GM15510 (cell line): ENCODE measurements around the gene TSKU.

ENCODE experiments used
- POLR2A ChIP-seq: IDR thresholded peaks from 3 replicates; pipeline ENCODE4 v1.6.1; 2011; ENCODE audit warnings: borderline replicate concordance; ENCODE audit not compliant: insufficient read length; ENCODE audit errors: extremely low read depth

The TSKU gene

DNA sequence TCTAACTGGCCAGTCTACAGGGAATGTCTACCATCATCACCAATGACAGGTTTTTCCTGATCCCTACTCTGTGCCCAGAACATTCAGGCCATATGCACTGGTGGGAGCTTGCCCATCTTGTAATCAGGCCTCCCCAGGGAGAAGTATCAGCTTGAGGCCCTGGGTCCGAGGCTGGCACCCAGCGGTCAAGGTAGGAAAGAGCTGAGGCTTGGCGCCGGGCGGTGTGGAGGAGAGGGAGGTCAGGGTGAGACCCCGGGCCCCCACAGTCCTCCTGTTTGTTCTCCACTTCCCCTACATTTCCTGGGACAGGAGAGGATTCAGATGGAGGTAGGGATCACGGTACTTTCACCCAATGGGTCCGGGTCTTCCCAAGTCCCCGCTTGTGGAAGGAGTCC is 15.5 kb downstream of the TSKU start:
- TF ChIP-seq POLR2A: no peak

DNA sequence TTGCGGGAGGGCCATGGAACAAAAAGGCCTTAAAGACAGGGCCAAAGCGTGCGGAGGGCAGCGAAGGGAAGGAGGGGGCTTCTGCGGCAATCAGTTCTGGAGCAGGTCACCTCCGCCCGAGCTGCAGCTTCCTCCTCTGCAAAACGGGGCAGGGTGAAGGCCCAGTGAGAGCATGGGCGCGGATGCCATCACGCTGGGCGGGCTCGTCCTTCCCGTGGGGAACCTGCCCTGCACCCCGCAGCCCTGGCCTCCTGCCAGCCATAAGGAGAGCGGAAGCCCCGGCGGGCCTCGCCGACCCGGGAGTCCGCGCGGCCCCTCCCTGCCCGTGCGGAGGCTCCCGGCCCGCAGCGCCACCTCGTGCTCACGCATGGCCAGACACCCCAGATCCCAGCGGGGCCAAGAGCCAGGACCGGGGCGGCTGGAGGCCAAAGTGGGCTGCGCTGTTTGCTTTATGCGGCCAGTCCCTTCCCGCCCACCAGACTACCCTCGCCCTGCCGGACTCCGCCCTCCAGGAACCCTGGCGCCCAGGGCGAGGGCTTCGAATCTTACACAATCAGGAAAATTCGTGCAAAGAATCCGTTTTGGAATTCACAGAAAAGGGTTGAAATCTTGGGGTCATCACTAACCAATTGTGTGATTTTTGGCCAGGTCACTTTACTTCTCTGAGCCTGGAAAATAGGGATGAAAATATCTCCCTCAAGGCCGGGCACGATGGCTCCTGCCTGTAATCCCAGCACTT is 16.1 kb downstream of the TSKU start:
- TF ChIP-seq POLR2A: no peak

DNA sequence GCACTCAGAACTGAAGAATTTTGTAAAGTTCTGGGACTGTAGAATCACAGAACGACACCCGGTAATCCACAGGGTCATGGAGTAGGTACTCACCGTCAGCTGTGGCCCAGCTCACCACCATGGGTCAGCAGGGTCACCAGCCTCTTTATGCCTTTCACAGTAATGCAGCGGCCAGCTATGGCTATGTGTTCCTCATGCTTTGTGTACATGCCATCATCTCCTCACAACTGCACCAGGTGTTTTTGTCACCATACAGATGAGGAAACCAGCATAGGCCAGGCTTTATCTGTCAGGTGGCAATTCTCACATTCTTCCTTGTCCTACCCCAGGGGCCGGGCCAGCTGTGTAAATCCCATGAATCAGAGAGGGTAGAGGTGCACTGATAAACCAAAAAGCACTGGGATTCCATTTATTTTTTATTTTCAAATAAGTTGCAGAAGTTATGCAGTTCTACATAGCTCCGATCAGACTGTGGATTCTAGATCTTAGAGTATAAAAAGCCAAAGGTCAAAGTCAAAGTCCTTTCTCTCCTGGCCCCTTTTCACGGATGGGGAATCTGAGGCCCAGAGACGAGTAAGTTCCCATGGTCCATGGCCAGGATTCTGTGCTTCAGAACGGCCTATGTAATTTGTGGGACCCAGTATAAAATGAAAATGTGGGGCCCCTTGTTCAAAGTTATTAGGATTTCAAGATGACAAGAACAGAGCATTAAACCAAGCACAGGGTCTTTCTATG is 17.5 kb downstream of the TSKU start:
- TF ChIP-seq POLR2A: no peak

DNA sequence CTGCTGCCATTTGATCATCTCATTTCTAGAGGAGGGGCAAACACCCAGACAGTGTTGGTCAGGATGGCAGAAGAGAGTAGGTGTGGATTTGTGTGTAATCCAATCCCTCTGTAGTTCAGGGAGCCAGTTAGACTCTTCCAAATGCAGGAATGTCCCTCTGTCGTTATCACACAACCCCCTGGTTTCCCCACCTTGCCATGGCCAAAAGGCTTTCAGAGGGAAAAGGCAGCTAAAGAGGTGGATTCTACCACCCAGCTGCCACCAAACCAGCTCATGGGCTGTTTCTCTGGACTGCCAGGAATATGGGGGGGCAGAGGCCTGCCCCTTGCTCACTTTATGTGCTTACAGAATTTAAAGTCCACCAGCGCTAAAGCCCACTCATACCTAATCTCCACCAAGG is 18.1 kb downstream of the TSKU start:
- TF ChIP-seq POLR2A: no peak

DNA sequence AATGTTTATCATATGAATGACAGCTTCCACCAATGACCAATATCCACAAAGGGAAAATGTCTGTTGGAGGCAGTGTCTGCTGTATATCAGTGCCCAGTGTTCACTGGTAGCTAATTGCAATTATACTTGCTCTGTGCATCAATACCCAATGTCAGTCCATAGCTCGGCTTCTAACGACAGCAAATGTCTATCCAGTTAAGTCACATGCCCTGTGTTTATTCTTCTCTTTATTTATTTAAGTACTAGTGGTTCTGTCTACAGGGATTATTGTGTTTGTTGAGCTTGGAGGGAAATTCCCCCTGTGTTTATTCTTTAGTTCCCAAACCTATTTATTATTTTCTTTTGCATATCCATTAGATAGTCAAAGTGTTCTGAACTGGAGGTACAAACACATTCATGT is 18.6 kb downstream of the TSKU start:
- TF ChIP-seq POLR2A: no peak

DNA sequence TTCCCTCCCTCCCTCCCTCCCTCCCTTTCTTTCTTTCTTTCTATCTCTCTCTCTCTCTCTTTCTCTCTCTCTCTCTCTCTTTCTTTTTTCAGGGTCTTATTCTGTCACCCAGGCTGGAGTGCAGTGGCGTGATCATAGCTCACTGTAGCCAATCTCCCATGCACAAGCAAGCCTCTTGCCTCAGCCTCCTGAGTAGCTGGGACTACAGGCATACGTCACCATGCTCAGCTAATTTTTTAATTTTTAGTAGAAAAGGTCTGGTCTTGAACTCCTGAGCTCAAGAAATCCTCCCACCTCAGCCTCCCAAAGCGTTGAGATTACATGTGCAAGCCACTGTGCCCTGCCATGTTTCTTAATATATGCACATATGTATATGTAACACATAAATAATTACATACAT is 19.0 kb downstream of the TSKU start:
- no peak for TF ChIP-seq POLR2A

DNA sequence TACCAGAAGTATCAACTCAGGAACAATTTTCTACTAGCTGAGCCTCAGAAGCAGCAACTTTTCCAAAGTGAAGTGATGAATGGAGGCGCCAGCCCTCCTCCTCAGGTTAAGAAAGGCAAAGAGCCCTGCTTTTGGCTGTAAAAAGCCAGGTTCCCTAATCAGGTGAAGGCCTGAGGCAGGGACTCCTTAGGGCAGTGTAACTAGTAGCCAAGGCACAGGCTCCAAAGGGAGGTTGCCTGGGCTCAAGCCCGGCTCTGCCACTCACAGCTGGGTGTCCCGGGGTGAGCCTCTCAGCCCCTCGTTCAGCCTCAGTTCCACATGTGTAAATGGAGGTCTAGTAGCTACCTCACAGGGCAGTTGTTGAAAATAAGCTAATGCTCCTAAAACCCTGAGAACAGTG is 19.5 kb downstream of the TSKU start:
- no peak for TF ChIP-seq POLR2A

DNA sequence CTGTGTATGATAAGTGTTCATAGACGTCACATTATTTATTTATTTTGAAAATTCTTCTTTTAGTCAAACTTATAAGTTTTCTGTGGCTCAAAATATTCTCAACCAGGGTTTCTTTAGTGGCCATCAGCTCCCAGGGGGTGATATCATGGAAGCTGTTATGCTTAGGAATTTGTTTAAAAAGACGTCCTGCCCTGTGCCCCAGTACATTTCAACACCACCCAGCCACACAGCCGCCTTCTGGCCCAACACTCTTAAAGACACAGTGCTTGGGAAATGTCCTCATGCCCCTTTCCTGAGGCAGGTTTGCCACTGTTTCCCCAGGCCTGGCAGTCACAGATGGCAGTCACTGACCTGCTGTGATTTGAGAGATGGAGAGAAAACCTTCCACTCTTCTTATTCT is 19.9 kb downstream of the TSKU start:
- no peak for TF ChIP-seq POLR2A

DNA sequence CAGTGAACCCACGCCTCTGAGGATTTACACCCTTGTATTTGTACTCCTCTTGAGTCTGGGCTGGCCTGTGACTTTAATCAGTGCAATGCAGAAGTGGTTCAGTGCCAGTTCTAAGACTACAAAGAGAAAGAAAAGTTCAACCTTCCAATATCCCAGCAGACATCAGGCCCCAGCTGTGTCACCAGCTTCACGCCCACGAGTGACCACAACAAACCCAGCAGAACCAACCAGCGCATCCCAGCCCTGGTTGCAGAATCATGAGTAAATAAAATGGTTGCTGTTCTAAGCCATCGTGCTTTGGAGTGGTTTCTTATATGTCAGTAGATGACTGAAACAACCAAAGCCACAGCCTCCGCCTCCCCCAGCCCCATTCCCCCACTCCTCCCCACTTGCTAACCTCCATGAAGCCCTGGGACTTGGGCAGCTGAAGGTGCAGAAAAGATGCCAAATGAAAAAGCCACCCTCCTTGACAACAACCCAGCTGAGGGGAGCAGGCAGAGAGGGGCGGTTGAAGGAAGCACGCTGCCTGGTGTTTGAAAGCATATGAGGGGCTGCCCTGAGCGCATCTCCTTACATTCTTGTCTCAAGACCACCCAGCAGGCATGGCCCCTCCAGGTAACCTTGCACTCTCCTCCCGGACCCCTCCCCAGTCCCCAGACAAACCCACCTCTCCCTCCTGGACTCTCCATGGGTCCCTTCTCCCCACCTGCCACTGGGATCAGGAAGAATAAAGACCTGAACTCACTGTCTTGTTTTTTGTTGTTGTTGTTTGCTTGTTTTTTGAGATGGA is 20.9 kb downstream of the TSKU start:
- TF ChIP-seq POLR2A: no peak

DNA sequence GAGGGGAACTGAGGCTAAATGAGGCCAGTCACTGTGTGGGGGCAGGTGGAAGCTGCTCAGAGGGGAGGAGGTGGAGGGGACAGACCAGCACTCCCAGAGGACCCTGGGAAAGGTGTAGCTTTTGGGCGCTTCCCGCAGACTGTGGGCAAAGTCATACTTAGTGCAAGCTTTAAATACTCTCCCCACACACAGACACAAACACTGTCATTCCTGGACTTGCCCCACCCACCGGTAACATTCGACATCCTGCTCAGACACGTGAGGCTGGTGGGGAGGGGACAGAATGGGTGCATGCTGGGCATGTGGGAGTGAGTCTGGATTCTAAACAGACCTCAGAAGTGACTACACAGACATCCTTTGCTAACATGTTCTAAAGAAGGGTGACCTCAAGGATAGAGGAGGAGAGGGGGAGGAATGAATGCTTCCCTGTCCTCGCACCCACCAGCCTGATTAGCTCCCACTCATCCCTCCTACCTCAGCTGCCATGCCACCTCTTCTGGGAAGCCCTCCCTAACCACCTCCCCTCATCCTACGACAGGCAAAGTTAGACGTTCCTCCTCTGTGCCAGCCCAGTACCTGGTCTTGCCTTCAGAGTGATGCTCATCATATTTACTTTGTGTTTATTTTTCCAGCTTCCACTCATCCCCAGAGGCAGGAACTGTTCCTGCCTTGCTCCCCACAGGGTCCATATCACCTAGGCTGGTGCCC is 22.2 kb downstream of the TSKU start:
- TF ChIP-seq POLR2A: no peak

DNA sequence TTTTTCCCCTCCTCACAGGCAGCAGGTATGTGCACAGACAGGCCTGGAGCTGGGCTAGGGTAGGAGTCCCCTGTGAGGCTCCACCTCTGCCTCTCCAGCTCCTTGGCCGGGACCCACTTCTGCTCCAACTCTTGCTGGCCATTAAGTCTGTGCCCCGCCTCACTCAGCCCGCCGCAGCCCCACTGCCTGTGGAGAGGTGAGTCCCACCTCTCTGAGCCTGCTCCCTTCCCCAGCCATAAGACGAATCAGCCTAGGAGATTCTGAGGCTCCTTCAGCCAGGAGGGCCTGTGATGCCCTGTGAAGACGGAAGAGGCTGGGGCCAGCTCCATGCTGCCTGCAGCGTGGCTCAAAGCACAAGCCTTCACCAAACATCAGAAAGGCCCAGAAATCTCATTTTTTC is 23.0 kb downstream of the TSKU start:
- no peak for TF ChIP-seq POLR2A

DNA sequence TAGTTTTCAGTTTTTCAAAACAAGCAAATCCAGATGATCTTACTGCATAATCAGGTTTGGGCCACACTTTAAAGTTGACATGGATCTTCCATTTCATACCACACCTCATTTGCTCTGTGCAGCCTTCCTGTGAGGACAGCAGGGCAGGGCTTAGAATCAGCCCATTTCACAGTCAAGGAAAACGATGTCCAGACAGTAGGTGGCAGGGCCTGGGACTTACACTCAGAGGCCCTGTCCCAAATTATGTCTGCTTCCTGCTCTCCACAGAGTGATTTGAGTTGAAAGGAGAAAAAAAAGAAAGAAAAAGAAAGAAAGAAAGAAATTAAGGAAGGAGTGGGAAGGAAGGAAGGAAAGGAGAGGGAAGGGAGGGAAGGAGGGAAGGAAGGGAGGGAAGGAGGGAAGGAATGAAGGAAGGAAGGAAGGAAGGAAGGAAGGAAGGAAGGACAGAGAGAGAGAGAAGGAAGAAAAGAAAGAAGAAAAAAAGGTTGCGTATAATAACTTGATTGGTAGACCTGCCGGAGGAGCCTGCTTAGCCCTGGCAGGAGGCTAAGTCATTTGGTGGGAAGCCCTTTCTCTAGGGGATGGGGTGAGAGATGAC is 23.6 kb downstream of the TSKU start:
- TF ChIP-seq POLR2A: no peak

DNA sequence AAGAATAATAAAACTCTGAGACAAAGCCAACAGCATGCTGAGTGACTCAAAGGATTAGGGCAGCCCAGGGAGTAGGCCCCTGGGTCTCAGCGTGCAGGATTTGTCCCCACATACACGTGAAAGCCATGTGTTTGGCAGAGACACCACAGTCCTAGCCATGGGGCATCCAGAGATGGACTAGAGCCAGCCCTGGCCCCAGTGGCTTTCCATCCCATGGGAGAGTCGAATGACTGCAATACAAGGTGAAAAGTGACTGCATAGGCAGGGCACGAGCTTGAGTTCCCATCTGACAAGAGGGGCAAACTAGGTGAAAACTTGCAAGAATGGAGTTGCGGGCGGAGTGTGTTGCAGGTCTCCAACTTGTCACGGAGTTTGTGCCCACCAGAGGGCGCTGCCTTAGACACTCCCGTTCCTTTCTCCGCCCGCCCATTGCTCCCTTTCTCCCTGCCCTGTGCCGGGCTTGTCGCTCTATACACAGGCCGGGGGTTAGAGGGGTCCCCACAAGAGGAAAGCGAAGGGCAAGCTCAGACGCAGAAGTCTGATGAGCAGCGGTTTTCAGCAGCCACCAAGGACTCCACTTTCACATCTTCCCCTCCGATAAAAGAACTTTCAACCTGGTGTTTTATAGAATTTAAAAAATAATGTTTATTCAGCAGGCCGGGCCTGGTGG is 24.2 kb downstream of the TSKU start:
- no peak for TF ChIP-seq POLR2A

DNA sequence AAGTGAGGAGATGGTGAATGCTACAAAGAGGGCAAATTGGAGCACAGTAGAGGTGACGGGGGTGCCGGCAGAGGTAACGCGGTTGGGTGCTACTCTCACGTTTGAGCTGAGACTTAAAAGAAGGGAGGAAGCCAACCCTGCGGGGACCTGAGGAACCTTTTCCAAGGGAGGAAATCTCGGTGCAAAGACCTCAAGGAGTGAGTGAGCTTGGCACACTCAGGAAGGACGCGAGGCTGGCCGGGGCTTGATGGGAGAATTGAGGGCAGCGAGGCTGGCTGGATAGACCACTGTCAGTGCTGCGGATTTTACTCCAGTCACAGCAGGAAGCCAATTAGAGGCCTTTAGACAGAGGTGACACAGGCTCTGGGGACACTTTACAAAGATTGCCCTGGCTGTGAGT is 25.0 kb downstream of the TSKU start:
- TF ChIP-seq POLR2A: no peak
